Measurements from ENCODE around the gene CD47.

- TF ChIP-seq CTCF (IDR thresholded peaks at IDR 0.05) (no peak), POLR2A (IDR thresholded peaks at IDR 0.05) (no peak)
Observed at GRCh38 chr3:108133858-108134554, 43.2 kb upstream of the CD47 start.
